GM21381 (cell line): Measurements from ENCODE around the gene GFER.

Experiments
- ATAC-seq: cut with Tn5 transposase; IDR thresholded peaks from one replicate; pipeline ENCODE4 v1.9.1; 2021; ENCODE audit warnings: mild to moderate bottlenecking, moderate library complexity; ENCODE audit not compliant: unreplicated experiment

GFER gene

GRCh38 chr16:1990351-1991134 lies 6.5 kb downstream of the GFER start:
- no peak for ATAC-seq

- ATAC-seq = peak; percentile 39
Observed at GRCh38 chr16:1991135-1991551, 7.2 kb downstream of the GFER start.

GRCh38 chr16:1991588-1991947 lies 7.6 kb downstream of the GFER start:
- no peak for ATAC-seq

GRCh38 chr16:1991948-1992703 lies 8.1 kb downstream of the GFER start:
- ATAC-seq = peak; percentile 45

- ATAC-seq = no peak
Observed at GRCh38 chr16:1992704-1993317, 8.8 kb downstream of the GFER start.

GRCh38 chr16:1993731-1994131 lies 9.7 kb downstream of the GFER start:
- ATAC-seq = no peak

GRCh38 chr16:1997494-1998359 lies 13.7 kb downstream of the GFER start:
- ATAC-seq = no peak

GRCh38 chr16:1998360-1998835 lies 14.4 kb downstream of the GFER start:
- no peak for ATAC-seq

- no peak for ATAC-seq
Observed at GRCh38 chr16:1998852-1999801, 15.1 kb downstream of the GFER start.

GRCh38 chr16:1999866-2000514 lies 16.0 kb downstream of the GFER start:
- no peak for ATAC-seq

- ATAC-seq = no peak
Observed at GRCh38 chr16:2001035-2001434, 17.0 kb downstream of the GFER start.

GRCh38 chr16:2001456-2002355 lies 17.7 kb downstream of the GFER start:
- ATAC-seq = no peak

- ATAC-seq = no peak
Observed at GRCh38 chr16:2002406-2003230, 18.6 kb downstream of the GFER start.

- ATAC-seq = no peak
Observed at GRCh38 chr16:2003231-2003826, 19.3 kb downstream of the GFER start.

- ATAC-seq = no peak
Observed at GRCh38 chr16:2003827-2004641, 20.0 kb downstream of the GFER start.
